HG03571 (cell line): Measurements from ENCODE around the gene STX8.

Source experiments
- ATAC-seq: cut with Tn5 transposase; IDR thresholded peaks from one replicate; pipeline ENCODE4 v1.9.1; 2021; ENCODE audit not compliant: unreplicated experiment

STX8 gene

GRCh38 chr17:9446528-9446927, 129.1 kb downstream of the STX8 start:
- ATAC-seq: no peak

- ATAC-seq: no peak
Measured at GRCh38 chr17:9445424-9445823, 130.2 kb downstream of the STX8 start.

GRCh38 chr17:9444687-9445086, 130.9 kb downstream of the STX8 start:
- no peak for ATAC-seq

- no peak for ATAC-seq
Measured at GRCh38 chr17:9443811-9444210, 131.8 kb downstream of the STX8 start.

- no peak for ATAC-seq
Measured at GRCh38 chr17:9439851-9440250, 135.8 kb downstream of the STX8 start.

- no peak for ATAC-seq
Measured at GRCh38 chr17:9436630-9437029, 139.0 kb downstream of the STX8 start.

GRCh38 chr17:9435165-9435564, 140.5 kb downstream of the STX8 start:
- no peak for ATAC-seq

- no peak for ATAC-seq
Measured at GRCh38 chr17:9434642-9435057, 141.0 kb downstream of the STX8 start.

- no peak for ATAC-seq
Measured at GRCh38 chr17:9432934-9433421, 142.6 kb downstream of the STX8 start.

- peak; percentile 48 for ATAC-seq
Measured at GRCh38 chr17:9432134-9432885, 143.3 kb downstream of the STX8 start.

GRCh38 chr17:9431620-9432019, 144.0 kb downstream of the STX8 start:
- no peak for ATAC-seq

- no peak for ATAC-seq
Measured at GRCh38 chr17:9427465-9428315, 147.9 kb downstream of the STX8 start.

GRCh38 chr17:9424071-9424640, 151.5 kb downstream of the STX8 start:
- no peak for ATAC-seq

GRCh38 chr17:9421525-9421924, 154.1 kb downstream of the STX8 start:
- ATAC-seq: no peak

GRCh38 chr17:9419932-9420453, 155.6 kb downstream of the STX8 start:
- no peak for ATAC-seq

GRCh38 chr17:9414471-9414870, 161.1 kb downstream of the STX8 start:
- peak; percentile 85 for ATAC-seq

GRCh38 chr17:9410737-9411136, 164.9 kb downstream of the STX8 start:
- ATAC-seq: no peak

- ATAC-seq: no peak
Measured at GRCh38 chr17:9410301-9410700, 165.3 kb downstream of the STX8 start.

GRCh38 chr17:9409878-9410277, 165.7 kb downstream of the STX8 start:
- no peak for ATAC-seq

GRCh38 chr17:9408868-9409829, 166.5 kb downstream of the STX8 start:
- ATAC-seq: no peak
